PC-3 (cell line): Measurements from ENCODE around the gene PEPD.

Source experiments
- CTCF ChIP-seq: fragments of 300-600 bp; sonication (generic); conservative IDR thresholded peaks from 2 replicates; pipeline ENCODE4 v1.5.1; 2017; ENCODE audit warnings: antibody characterized with exemption, low read depth, mild to moderate bottlenecking, low read length
- EZH2 ChIP-seq: fragments of 300-600 bp; sonication (generic); IDR thresholded peaks from one replicate; pipeline ENCODE4 v1.6.1; 2017; ENCODE audit warnings: antibody characterized with exemption, mild to moderate bottlenecking, low read length; ENCODE audit not compliant: unreplicated experiment

DNA sequence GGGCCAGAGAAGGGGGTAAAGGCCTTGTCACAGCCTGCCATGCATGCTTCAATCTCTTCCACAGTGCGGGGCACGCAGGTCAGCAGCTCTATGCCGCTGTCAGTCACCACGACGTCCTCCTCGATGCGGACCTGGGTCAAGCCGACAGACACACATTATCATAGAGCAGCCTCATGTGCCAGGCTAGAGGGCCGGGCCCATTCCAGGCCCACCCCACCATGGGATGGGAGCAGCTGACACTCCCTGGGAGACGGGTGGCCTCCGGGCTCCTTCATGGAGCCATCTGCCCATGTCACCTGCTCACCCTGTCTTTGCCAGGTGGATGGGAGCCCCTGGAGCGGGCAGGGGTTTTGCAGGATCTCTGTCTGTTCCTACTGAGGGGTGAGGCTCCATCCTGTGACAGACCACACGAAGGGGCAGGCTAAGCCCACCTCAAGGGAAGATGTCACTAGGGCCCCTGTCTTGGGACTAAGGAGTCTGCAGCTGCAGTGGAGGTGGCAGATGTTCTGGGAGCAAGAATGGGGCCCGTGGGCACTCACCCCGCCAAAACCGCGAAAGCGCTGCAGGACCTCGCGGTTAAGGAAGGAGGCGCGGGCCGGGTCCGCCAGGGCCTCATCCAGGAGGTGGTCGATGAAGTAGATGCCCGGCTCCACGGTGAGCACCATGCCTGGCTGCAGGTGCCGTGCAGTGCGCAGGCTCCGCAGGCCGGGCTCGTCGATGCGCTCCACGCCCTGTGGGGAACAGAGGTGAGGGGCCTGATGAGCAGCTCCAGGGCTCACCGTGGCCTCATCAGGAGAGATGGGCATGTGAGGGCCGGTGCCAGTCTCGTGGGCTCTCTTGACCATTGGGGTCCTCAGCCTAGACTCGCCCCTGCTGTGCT lies 134.0 kb downstream of the PEPD start:
- TF ChIP-seq CTCF = no peak
- TF ChIP-seq EZH2 = no peak
